Measurements from ENCODE around the gene KRTAP9-4.

GRCh38 chr17:41263212-41263611 lies 13.7 kb downstream of the KRTAP9-4 start:
- TF ChIP-seq POLR2AphosphoS5 (IDR thresholded peaks at IDR 0.05), result no peak
- no peak for TF ChIP-seq CTCF (IDR thresholded peaks at IDR 0.05)
- TF ChIP-seq POLR2A (IDR thresholded peaks at IDR 0.05), result no peak

All from gastroesophageal sphincter (tissue), 3 donors.